OCI-LY7 (cell line): ENCODE results near the gene COX4I1.

Source experiments
- CTCF ChIP-seq: fragments of 200-600 bp; sonication (generic); conservative IDR thresholded peaks from 2 replicates; pipeline ENCODE4 v1.5.1; 2014; ENCODE audit warnings: mild to moderate bottlenecking, antibody characterized with exemption, low read length, moderate library complexity, mixed read lengths
- EZH2phosphoT487 ChIP-seq: fragments of 200-600 bp; sonication (generic); IDR thresholded peaks from 2 replicates; pipeline ENCODE4 v1.6.1; 2018; ENCODE audit warnings: low read depth, borderline replicate concordance, mild to moderate bottlenecking, mixed run types, antibody characterized with exemption, low read length, moderate library complexity, mixed read lengths

DNA sequence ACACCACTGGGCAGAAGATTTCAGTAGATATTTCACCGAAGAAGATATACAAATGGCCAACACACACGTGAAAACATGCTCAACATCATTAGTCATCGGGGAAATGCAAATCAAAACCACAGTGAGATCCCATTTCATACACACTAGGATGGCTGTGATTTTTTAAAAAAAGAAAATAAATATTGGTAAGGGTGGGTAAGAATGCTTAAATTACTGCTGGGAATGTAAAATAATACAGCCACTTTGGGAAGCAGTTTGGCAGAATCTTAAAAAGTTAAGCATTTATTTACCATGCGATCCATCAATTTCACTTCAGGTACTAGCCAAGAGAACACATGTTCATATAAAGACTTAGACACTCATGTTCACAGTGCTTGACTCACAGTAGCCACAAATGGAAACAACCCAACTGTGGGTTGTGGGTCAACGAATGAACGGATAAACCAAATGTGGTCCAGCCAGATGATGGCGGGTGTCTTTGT, 42.1 kb upstream of the COX4I1 start:
- TF ChIP-seq CTCF (no peak), EZH2phosphoT487 (no peak)
